Measurements from ENCODE around the gene SLC39A1.
"Not testable (repeated sequence)": the region's sequence is repeated elsewhere in the genome, so short reads cannot be mapped to it uniquely, and the experiment has no call there.

The SLC39A1 gene

DNA sequence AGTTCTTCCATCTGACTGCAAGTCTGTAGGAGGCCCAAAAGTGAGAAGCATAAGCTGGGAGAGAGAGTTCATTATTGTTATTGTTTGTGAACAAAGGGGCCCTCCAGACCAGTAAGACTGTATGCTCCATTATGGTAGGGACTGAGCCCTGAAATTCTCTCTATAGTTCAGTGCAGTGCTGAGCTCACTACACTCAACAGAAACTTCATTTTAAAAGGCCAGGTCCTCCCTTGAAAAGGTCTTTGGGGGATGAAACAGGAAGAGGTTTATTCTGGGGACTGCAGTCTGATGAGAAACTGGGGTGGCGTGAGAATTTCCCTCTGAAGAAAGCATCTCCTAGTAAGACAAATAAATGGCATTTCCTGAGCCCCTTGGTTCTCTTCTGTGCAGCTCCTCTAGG, 35.1 kb downstream of the SLC39A1 start:
- DNase-seq: no peak

DNA sequence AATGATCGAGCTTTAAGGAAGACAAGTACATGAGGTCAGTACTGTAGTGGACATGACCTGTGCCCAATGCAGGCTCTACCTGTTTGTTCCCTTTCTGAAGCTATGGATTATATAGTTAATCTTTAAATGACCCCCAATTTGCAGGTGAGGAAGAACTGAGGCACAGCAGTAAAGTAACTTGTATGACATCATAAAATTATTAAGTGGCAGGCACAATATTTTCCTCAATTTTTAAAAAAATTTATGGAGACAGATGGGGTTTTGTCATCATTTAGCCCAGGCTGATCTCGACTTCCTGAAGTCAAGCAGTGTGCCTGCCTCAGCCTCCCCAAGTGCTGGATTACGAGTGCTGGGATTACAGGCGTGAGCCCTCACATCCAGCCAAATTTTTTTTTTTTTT, 36.9 kb downstream of the SLC39A1 start:
- DNase-seq: no peak

GRCh38 chr1:153922972-153923925, 40.1 kb downstream of the SLC39A1 start, which contains the start of gene GATAD2B:
GATAD2B (minus strand) TSS chr1:153922972; CDS start chr1:153828347, 94,625 bp downstream.
- DNase-seq: peak; percentile 99 to 100

DNA sequence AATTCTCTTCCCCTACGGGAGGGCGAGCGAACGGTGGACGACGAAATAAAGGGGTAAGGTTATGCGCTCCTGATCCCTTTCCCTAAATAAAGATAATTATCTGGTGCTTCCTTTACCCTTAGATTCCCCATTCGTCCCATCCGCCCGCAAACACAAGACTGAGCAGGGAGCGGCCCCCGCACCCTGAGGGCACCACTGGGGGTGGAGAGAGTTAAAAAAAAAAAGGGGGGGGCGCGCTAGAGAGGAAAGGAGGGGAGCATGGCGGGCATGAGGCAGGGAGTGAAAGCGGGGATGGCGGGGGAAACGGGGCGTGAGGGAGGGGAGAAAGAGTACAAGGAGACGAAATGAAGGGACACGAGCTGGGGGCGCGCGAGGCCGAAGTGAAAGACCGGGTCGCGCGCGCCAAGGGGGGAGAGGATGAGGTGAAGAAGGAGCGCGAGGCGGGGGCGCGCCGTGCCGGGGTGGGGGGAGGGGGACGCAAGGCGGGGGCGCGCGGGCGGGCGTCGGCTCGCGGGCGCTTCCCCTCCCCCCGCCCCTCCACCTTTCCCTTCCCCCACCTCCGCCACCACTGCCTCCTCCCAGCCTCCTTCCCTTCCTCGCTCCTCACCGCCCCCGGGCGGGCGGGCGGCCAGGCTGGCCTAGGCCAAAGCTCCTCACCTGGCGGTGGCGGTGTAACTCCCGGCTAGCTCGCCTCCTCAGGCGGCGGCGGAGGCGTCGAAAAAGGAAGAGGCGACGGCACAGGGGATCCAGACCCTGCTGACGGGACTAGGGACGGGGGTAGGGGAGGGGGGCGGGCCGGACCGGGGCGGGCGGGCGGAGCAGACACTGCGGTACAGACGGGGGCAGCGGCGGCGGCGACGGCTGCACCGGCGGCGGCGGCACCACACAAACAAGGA, 41.0 kb downstream of the SLC39A1 start:
- peak; percentile 33 to 81 for DNase-seq

DNA sequence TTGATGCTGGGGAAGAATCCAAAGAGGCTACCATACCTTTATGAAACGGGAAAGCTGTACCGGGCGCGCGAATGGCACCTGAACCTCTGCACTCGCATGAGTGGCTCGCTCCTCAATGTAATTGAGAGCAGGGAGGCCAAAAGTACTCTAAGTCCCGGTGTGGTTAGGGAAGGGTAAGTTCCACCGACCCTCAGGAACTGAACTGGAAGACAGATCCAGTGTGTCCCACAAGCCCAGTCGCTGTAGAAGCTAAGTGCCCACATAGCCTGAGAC, 41.6 kb downstream of the SLC39A1 start:
- DNase-seq: no peak

DNA sequence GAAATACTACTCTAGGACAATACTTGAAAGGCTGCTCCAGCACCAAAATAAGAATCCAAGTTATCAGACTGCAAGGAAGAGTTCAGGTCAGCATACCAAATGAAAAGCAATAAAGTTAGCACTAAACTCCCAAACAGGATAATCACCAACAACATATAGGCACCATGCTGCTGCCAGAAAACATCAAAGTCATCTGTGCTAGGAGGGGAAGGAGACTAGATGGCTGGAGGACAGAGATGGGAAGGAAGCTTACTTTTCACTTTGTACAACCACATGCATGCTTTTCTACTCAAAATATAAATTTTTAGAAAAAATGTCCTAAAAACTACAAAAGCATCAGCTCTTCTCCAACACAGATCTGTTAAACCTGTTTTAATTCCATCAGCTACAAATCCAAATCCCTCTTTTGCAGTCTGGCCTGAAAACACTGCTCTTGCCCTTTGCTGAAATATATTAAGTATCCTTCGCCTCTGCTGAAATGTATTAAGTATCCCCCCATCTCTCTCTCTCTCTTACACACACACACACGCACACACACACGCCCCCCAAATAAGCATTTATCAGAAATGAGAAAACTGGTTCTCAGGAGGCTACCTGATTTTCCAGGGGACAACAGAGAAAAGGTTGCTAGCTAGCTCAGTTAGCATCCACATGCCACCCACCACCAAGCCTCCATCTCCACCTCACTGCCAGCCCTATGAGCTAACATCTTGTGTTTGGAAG, 42.1 kb downstream of the SLC39A1 start:
- DNase-seq: no peak

- no peak for DNase-seq
These were observed 43.2 kb downstream of the SLC39A1 start for GRCh38 chr1:153919876-153920852.

DNA sequence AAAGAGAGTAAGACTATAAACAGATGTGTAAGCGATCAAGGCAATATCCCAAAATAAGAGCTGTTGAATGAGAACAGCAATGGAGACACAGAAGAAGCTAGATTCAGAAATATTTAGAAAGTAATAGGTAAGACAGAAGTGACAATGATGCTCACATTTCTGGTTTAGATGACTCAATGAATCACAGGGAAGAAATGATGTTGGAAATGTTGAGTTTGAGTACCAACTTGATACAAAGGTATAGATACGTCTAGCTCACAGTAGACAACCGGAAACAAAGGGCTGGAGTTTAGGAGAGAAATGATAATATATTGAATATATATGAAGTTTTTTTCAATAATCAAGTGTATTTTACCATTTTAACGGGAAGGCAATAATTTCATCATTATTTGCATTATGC, 47.0 kb downstream of the SLC39A1 start:
- no peak for DNase-seq

- no peak for DNase-seq
These were observed 51.0 kb downstream of the SLC39A1 start for GRCh38 chr1:153912349-153912748.

- DNase-seq: not testable (repeated sequence)
These were observed 52.8 kb downstream of the SLC39A1 start for GRCh38 chr1:153910560-153910959.
